K562 (cell line): Measurements from ENCODE around the gene TXNRD2. TPM values are rescaled to one million over a fixed set of nuclear protein-coding genes. Genes with fewer than 3 reads are reported as not detected.

ENCODE experiments used
- HLTF ChIP-seq: fragments of 450-650 bp; IDR thresholded peaks from 2 replicates; pipeline ENCODE4 v1.6.1; 2016
- RBBP5 ChIP-seq: fragments of 200-600 bp; sonication (generic); IDR thresholded peaks from 2 replicates; pipeline ENCODE4 v1.6.1; 2012; ENCODE audit warnings: borderline replicate concordance, mild to moderate bottlenecking, low read length, control low read depth, inconsistent platforms; ENCODE audit not compliant: insufficient read depth, poor library complexity, severe bottlenecking
- ZEB2 ChIP-seq: fragments of 450-650 bp; IDR thresholded peaks from 2 replicates; pipeline ENCODE4 v1.6.1; 2016
- polyA plus RNA-seq, 8 experiments: library from polyadenylated mRNA; depleted of rRNA in 4 of 8; stranded (reverse) in 5 of 8; unstranded in 3 of 8; fragments of >200 nt; fragmentation: Nextera tagmentation in 2 of 8; fragmentation: Illumina TruSeq in 1 of 8; extraction: Ambion mirVana in 2 of 8; extraction: Trizol in 1 of 8; gene quantifications; 2 replicates each; pipeline versions ENCODE4 v1.2.1 to v1.2.3, GENCODE V29; 2011 to 2014; ENCODE audit warnings: inconsistent platforms in 1 of 8, missing spikeins in 1 of 8
- total RNA-seq, 7 experiments: library from RNA; depleted of rRNA in 6 of 7; stranded (reverse); fragments of >200 nt in 6 of 7; fragmentation: Illumina TruSeq in 2 of 7; extraction: Trizol in 2 of 7; gene quantifications; 2 replicates each; pipeline versions ENCODE4 v1.2.1 to v1.2.3, GENCODE V29; 2011 to 2021; ENCODE audit warnings: low replicate concordance in 1 of 7
- TF ChIP-seq, protein P1 (sequence below): fragments of 250-450 bp; sonication (Bioruptor Pico); IDR thresholded peaks from 2 replicates; pipeline ENCODE4 v1.4.0; 2020; ENCODE audit warnings: mild to moderate bottlenecking, moderate library complexity, borderline replicate concordance
- TF ChIP-seq, protein P2 (sequence below): sonication (generic); formaldehyde crosslinking; IDR thresholded peaks from 2 replicates; pipeline ENCODE4 v1.8.1; 2023; ENCODE audit warnings: missing genetic modification reagents, mild to moderate bottlenecking, borderline replicate concordance
- TF ChIP-seq, protein P3 (sequence below): IDR thresholded peaks from 2 replicates; pipeline ENCODE4 v1.6.1; 2014; ENCODE audit warnings: antibody characterized with exemption

Gene TXNRD2
- total and polyA plus RNA-seq, 9 of the 15 experiments (the other 6 are each of a cell fraction or from before 2014, with no cell fraction given): 3.3 to 80.2 (median 49.4) TPM

DNA sequence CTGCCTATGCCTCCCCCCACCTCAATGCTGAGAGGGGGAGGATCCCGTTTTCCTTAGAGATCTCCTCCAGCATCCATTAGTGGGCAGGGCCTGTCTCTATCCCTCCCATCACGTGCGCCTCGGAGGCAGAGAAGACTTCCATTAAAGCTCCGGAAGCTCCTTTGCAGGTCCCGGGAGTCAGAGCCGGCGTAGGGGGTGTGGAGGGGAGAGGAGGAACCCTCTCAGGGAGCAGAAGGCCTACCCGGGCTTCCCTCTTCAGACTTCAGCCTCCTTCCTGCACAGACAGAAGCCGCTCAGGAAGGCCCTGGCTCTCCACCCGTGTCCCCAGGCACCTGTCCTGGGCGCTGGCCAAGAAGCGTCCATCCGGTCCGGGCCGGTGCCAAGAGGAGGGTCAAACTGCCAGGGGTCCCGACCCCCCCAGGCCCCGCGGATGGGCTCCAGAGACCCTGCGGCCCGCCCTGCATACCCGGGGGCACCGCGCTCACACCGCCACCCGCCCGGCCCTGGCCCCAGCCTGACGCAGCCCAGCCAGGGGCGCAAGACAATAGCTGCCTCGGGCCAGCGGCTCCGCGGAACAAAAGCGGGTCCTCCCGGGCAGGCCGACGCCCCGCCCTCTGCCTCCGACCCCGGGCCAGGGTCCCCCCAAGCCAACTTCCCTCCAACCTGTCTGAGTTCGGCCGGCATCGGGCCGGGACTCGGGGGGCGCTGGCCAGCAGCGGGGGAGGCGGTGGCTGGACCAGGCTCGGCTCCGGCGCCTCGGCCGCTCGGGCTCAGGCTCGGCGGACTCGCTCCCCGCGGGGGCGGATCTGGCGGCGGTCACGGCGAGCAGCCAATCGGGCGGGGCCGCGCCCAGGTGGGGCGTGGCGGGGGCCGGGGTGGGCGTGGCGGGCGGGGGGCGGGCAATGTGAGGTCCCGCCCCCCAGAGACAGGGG, 45.1 kb upstream of the TXNRD2 start (continued):
- TF ChIP-seq, protein P1, sequence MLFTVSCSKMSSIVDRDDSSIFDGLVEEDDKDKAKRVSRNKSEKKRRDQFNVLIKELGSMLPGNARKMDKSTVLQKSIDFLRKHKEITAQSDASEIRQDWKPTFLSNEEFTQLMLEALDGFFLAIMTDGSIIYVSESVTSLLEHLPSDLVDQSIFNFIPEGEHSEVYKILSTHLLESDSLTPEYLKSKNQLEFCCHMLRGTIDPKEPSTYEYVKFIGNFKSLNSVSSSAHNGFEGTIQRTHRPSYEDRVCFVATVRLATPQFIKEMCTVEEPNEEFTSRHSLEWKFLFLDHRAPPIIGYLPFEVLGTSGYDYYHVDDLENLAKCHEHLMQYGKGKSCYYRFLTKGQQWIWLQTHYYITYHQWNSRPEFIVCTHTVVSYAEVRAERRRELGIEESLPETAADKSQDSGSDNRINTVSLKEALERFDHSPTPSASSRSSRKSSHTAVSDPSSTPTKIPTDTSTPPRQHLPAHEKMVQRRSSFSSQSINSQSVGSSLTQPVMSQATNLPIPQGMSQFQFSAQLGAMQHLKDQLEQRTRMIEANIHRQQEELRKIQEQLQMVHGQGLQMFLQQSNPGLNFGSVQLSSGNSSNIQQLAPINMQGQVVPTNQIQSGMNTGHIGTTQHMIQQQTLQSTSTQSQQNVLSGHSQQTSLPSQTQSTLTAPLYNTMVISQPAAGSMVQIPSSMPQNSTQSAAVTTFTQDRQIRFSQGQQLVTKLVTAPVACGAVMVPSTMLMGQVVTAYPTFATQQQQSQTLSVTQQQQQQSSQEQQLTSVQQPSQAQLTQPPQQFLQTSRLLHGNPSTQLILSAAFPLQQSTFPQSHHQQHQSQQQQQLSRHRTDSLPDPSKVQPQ: no peak
- TF ChIP-seq, protein P2, sequence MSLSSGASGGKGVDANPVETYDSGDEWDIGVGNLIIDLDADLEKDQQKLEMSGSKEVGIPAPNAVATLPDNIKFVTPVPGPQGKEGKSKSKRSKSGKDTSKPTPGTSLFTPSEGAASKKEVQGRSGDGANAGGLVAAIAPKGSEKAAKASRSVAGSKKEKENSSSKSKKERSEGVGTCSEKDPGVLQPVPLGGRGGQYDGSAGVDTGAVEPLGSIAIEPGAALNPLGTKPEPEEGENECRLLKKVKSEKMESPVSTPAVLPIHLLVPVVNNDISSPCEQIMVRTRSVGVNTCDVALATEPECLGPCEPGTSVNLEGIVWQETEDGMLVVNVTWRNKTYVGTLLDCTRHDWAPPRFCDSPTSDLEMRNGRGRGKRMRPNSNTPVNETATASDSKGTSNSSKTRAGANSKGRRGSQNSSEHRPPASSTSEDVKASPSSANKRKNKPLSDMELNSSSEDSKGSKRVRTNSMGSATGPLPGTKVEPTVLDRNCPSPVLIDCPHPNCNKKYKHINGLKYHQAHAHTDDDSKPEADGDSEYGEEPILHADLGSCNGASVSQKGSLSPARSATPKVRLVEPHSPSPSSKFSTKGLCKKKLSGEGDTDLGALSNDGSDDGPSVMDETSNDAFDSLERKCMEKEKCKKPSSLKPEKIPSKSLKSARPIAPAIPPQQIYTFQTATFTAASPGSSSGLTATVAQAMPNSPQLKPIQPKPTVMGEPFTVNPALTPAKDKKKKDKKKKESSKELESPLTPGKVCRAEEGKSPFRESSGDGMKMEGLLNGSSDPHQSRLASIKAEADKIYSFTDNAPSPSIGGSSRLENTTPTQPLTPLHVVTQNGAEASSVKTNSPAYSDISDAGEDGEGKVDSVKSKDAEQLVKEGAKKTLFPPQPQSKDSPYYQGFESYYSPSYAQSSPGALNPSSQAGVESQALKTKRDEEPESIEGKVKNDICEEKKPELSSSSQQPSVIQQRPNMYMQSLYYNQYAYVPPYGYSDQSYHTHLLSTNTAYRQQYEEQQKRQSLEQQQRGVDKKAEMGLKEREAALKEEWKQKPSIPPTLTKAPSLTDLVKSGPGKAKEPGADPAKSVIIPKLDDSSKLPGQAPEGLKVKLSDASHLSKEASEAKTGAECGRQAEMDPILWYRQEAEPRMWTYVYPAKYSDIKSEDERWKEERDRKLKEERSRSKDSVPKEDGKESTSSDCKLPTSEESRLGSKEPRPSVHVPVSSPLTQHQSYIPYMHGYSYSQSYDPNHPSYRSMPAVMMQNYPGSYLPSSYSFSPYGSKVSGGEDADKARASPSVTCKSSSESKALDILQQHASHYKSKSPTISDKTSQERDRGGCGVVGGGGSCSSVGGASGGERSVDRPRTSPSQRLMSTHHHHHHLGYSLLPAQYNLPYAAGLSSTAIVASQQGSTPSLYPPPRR: no peak
- TF ChIP-seq HLTF (peak; percentile 34; the same call in 1 of the 2 replicates), RBBP5 (peak; percentile 6), ZEB2 (peak; percentile 41; the same call in 1 of the 2 replicates)
- TF ChIP-seq, protein P3, sequence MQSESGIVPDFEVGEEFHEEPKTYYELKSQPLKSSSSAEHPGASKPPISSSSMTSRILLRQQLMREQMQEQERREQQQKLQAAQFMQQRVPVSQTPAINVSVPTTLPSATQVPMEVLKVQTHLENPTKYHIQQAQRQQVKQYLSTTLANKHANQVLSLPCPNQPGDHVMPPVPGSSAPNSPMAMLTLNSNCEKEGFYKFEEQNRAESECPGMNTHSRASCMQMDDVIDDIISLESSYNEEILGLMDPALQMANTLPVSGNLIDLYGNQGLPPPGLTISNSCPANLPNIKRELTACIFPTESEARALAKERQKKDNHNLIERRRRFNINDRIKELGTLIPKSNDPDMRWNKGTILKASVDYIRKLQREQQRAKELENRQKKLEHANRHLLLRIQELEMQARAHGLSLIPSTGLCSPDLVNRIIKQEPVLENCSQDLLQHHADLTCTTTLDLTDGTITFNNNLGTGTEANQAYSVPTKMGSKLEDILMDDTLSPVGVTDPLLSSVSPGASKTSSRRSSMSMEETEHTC: no peak
